HepG2 (cell line): ENCODE results near the gene SCN7A. TPM values are rescaled to one million over a fixed set of nuclear protein-coding genes. Genes with fewer than 3 reads are reported as not detected.

Experiments
- ARID5B ChIP-seq: IDR thresholded peaks from 2 replicates; pipeline ENCODE4 v1.4.0; 2020; ENCODE audit warnings: mild to moderate bottlenecking, missing genetic modification reagents
- HOXA7 ChIP-seq: sonication (generic); formaldehyde crosslinking; IDR thresholded peaks from 2 replicates; pipeline ENCODE4 v1.8.1; 2022; ENCODE audit warnings: mild to moderate bottlenecking, missing genetic modification reagents, moderate library complexity
- JUND ChIP-seq: sonication (generic); formaldehyde crosslinking; IDR thresholded peaks from 2 replicates; pipeline ENCODE4 v1.8.0; 2022; ENCODE audit warnings: mild to moderate bottlenecking, missing genetic modification reagents
- KLF9 ChIP-seq: IDR thresholded peaks from 2 replicates; pipeline ENCODE4 v1.6.1; 2016; ENCODE audit warnings: low read depth
- LCORL ChIP-seq, 2 experiments: fragments of 450-650 bp in 1 of 2; sonication (generic) in 1 of 2; formaldehyde crosslinking in 1 of 2; IDR thresholded peaks; 2 replicates each; pipeline versions ENCODE4 v1.5.0 to v1.6.1; 2017 to 2020; ENCODE audit warnings: antibody characterized with exemption in 1 of 2, missing genetic modification reagents in 1 of 2
- NAIF1 ChIP-seq: sonication (generic); formaldehyde crosslinking; IDR thresholded peaks from 2 replicates; pipeline ENCODE4 v1.5.0; 2020; ENCODE audit warnings: mild to moderate bottlenecking, missing genetic modification reagents, borderline replicate concordance
- NFIC ChIP-seq: IDR thresholded peaks from 2 replicates; pipeline ENCODE4 v1.6.1; 2012; ENCODE audit warnings: mild to moderate bottlenecking, low read length, inconsistent platforms
- NFKBIZ ChIP-seq: IDR thresholded peaks from 2 replicates; pipeline ENCODE4 v1.6.1; 2018; ENCODE audit warnings: missing genetic modification reagents, missing compliant biosample characterization
- RELA ChIP-seq: sonication (generic); formaldehyde crosslinking; IDR thresholded peaks from 2 replicates; pipeline ENCODE4 v1.4.0; 2020; ENCODE audit warnings: missing genetic modification reagents
- U2AF1 ChIP-seq: fragments of 200-400 bp; formaldehyde crosslinking; optimal IDR thresholded peaks from 2 replicates; pipeline ENCODE3; 2017; ENCODE audit warnings: mild to moderate bottlenecking, low read depth, low read length
- ZBTB4 ChIP-seq: sonication (generic); formaldehyde crosslinking; IDR thresholded peaks from 2 replicates; pipeline ENCODE4 v1.4.0; 2020; ENCODE audit warnings: missing genetic modification reagents, mild to moderate bottlenecking, borderline replicate concordance
- ZNF547 ChIP-seq: sonication (generic); formaldehyde crosslinking; IDR thresholded peaks from 2 replicates; pipeline ENCODE4 v1.5.1; 2020; ENCODE audit warnings: mild to moderate bottlenecking, missing genetic modification reagents
- ZNF660 ChIP-seq: sonication (generic); formaldehyde crosslinking; IDR thresholded peaks from 2 replicates; pipeline ENCODE4 v1.5.1; 2020; ENCODE audit warnings: mild to moderate bottlenecking, low read depth, missing genetic modification reagents, borderline replicate concordance
- ZSCAN25 ChIP-seq: sonication (generic); formaldehyde crosslinking; IDR thresholded peaks from 2 replicates; pipeline ENCODE4 v1.8.0; 2022; ENCODE audit warnings: mild to moderate bottlenecking, missing genetic modification reagents
- ZUFSP ChIP-seq: sonication (generic); formaldehyde crosslinking; IDR thresholded peaks from 2 replicates; pipeline ENCODE4 v1.9.0; 2021; ENCODE audit warnings: missing genetic modification reagents, mild to moderate bottlenecking, borderline replicate concordance
- polyA plus RNA-seq, 8 experiments: library from polyadenylated mRNA; depleted of rRNA in 3 of 8; stranded (reverse) in 7 of 8; unstranded in 1 of 8; fragments of >200 nt; fragmentation: Illumina TruSeq in 4 of 8; extraction: Trizol in 4 of 8; gene quantifications; 2 replicates each; pipeline versions ENCODE4 v1.2.1 to v1.2.3, GENCODE V29; 2011 to 2016; ENCODE audit warnings: low read depth in 4 of 8, missing spikeins in 1 of 8, mixed read lengths in 1 of 8; ENCODE audit not compliant: insufficient read depth in 1 of 8
- total RNA-seq, 5 experiments: library from RNA; depleted of rRNA; stranded (reverse); fragments of >200 nt; fragmentation: Illumina TruSeq; extraction: Trizol; gene quantifications; 2 replicates each; pipeline ENCODE4 v1.2.3, GENCODE V29; 2016; ENCODE audit warnings: low read depth in 1 of 5
- TF ChIP-seq, protein P1 (sequence below): IDR thresholded peaks from 2 replicates; pipeline ENCODE4 v1.6.1; 2016; ENCODE audit warnings: control low read depth
- TF ChIP-seq, protein P2 (sequence below): sonication (generic); formaldehyde crosslinking; IDR thresholded peaks from 2 replicates; pipeline ENCODE4 v1.9.0; 2021; ENCODE audit warnings: missing genetic modification reagents, borderline replicate concordance

Gene SCN7A
- total and polyA plus RNA-seq, 2 of the 13 experiments (the other 11 are each of a cell fraction or from before 2014, with no cell fraction given), result 0.01 TPM; not detected in 1

DNA sequence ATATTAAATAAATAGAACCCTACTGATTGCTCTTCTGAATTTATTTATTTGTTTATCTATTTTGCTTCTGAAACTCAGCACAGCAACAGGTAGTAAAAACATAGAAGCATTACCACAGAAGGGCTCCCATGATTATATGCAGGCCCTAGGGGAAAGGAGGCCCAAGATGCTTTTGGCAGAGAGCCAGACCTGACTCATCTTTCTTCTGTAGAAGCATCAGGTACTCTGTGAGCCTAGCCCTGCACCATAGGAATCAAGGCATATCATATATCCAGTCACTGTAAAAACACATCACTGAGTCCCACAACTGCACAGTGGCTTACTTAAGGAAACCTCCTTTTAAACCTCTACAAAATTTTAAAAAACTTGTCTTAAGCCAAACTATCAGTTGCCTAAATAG, 120.1 kb downstream of the SCN7A start (continued):
- no peak for TF ChIP-seq NFKBIZ
- peak; percentile 67 for TF ChIP-seq LCORL (IDR thresholded peaks at IDR 0.05)
- no peak for TF ChIP-seq LCORL (CRISPR knock-in tag; IDR thresholded peaks at IDR 0.05)
- TF ChIP-seq ARID5B, result peak; percentile 24; the same call in 1 of the 2 replicates
- TF ChIP-seq NFIC, result peak; percentile 84; the same call in 1 of the 2 replicates
- TF ChIP-seq RELA, result no peak
- TF ChIP-seq ZUFSP (CRISPR knock-in tag), result no peak
- no peak for TF ChIP-seq HOXA7
- TF ChIP-seq U2AF1, result no peak
- no peak for TF ChIP-seq NAIF1 (CRISPR knock-in tag)
- TF ChIP-seq ZNF660, result no peak
- 0 out of 2 replicates have a peak, but pooled peaks have one; percentile 49 for TF ChIP-seq JUND (CRISPR knock-in tag)
- TF ChIP-seq, protein P1, sequence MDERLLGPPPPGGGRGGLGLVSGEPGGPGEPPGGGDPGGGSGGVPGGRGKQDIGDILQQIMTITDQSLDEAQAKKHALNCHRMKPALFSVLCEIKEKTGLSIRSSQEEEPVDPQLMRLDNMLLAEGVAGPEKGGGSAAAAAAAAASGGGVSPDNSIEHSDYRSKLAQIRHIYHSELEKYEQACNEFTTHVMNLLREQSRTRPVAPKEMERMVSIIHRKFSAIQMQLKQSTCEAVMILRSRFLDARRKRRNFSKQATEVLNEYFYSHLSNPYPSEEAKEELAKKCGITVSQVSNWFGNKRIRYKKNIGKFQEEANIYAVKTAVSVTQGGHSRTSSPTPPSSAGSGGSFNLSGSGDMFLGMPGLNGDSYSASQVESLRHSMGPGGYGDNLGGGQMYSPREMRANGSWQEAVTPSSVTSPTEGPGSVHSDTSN (CRISPR knock-in tag), result no peak
- TF ChIP-seq ZNF547, result no peak
- no peak for TF ChIP-seq ZSCAN25
- no peak for TF ChIP-seq ZBTB4 (CRISPR knock-in tag)
- TF ChIP-seq, protein P2, sequence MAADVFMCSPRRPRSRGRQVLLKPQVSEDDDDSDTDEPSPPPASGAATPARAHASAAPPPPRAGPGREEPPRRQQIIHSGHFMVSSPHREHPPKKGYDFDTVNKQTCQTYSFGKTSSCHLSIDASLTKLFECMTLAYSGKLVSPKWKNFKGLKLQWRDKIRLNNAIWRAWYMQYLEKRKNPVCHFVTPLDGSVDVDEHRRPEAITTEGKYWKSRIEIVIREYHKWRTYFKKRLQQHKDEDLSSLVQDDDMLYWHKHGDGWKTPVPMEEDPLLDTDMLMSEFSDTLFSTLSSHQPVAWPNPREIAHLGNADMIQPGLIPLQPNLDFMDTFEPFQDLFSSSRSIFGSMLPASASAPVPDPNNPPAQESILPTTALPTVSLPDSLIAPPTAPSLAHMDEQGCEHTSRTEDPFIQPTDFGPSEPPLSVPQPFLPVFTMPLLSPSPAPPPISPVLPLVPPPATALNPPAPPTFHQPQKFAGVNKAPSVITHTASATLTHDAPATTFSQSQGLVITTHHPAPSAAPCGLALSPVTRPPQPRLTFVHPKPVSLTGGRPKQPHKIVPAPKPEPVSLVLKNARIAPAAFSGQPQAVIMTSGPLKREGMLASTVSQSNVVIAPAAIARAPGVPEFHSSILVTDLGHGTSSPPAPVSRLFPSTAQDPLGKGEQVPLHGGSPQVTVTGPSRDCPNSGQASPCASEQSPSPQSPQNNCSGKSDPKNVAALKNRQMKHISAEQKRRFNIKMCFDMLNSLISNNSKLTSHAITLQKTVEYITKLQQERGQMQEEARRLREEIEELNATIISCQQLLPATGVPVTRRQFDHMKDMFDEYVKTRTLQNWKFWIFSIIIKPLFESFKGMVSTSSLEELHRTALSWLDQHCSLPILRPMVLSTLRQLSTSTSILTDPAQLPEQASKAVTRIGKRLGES (CRISPR knock-in tag), result no peak
- no peak; the same call in 1 of the 2 replicates for TF ChIP-seq KLF9 (CRISPR knock-in tag)
